B cell (primary cell): ENCODE data around the gene MPP1. TPM values are rescaled to one million over a fixed set of nuclear protein-coding genes. Genes with fewer than 3 reads are reported as not detected.
A peak's percentile ranks its signal among the peaks of the same experiment; 100 is the strongest.

Experiments used
- ATAC-seq: fragments of 200-7000 bp; cut with Tn5 transposase; one replicate; pipeline ENCODE4 v1.10.0; 2021; ENCODE audit warnings: low read depth, mild to moderate bottlenecking, moderate number of reproducible peaks, moderate library complexity
- CTCF ChIA-PET: fragments of 350-600 bp; sonication (Branson Sonifier 250); formaldehyde crosslinking; loops from one replicate; lab custom pipeline; 2021; ENCODE audit warnings: antibody characterized with exemption, inconsistent platforms; lab: Charles Lee
- POLR2A ChIA-PET: fragments of 350-600 bp; sonication (Branson Sonifier 250); formaldehyde crosslinking; loops from one replicate; lab custom pipeline; 2021; ENCODE audit warnings: antibody characterized with exemption; lab: Charles Lee
- DNase-seq: peaks from one replicate; pipeline ENCODE4 v3.0.0; 2013
- H2AFZ ChIP-seq: 2 replicates; pipeline ENCODE4 v1.6.1; 2012; ENCODE audit warnings: mild to moderate bottlenecking, low read depth, low read length; ENCODE audit not compliant: insufficient read depth, poor library complexity, severe bottlenecking
- H3K27ac ChIP-seq, 2 donors: 1 replicate in 1 of 2; 2 replicates in 1 of 2; pipeline ENCODE4 v1.5.1; 2012 to 2013; ENCODE audit warnings: low read length in 2 of 2, mild to moderate bottlenecking in 2 of 2, moderate library complexity in 1 of 2
- H3K27me3 ChIP-seq, 4 experiments: fragments of 200-600 bp in 1 of 4; sonication (generic) in 1 of 4; replicated peaks in 1 of 4; 1 replicate in 2 of 4; 2 replicates in 2 of 4; pipeline versions ENCODE4 v1.6.1 to v1.7.0; 2013 to 2016; ENCODE audit warnings: low read length in 3 of 4, mild to moderate bottlenecking in 2 of 4, mixed read lengths in 1 of 4, moderate library complexity in 1 of 4; ENCODE audit not compliant: insufficient read depth in 4 of 4, control insufficient read depth in 3 of 4; ENCODE audit errors: control extremely low read depth in 1 of 4
- H3K36me3 ChIP-seq, 2 experiments: replicated peaks in 1 of 2; 1 replicate in 1 of 2; 2 replicates in 1 of 2; pipeline versions ENCODE4 v1.6.1 to v1.7.1; 2013; ENCODE audit warnings: low read length in 1 of 2; ENCODE audit not compliant: insufficient read depth in 2 of 2, control insufficient read depth in 1 of 2; ENCODE audit errors: control extremely low read depth in 1 of 2, extremely low read depth in 1 of 2
- H3K4me1 ChIP-seq, 2 donors: fragments of 200-600 bp in 1 of 2; sonication (generic) in 1 of 2; 1 replicate in 1 of 2; 2 replicates in 1 of 2; pipeline versions ENCODE4 v1.5.1 to v1.6.1; 2013 to 2017; ENCODE audit warnings: low read length in 2 of 2; ENCODE audit not compliant: control insufficient read depth in 2 of 2, insufficient read depth in 2 of 2
- H3K4me2 ChIP-seq: replicated peaks from 2 replicates; pipeline ENCODE3; 2012; ENCODE audit warnings: mild to moderate bottlenecking, low read depth, low read length; ENCODE audit not compliant: poor library complexity, severe bottlenecking
- H3K4me3 ChIP-seq, 5 experiments: fragments of 200-600 bp in 1 of 5; sonication (generic) in 1 of 5; 1 replicate in 3 of 5; 2 replicates in 2 of 5; pipeline versions ENCODE4 v1.5.1 to v1.7.0; 2011 to 2016; ENCODE audit warnings: low read length in 4 of 5, mild to moderate bottlenecking in 4 of 5, low read depth in 2 of 5, control low read depth in 1 of 5, moderate library complexity in 1 of 5; ENCODE audit not compliant: insufficient read depth in 1 of 5; ENCODE audit errors: control extremely low read depth in 1 of 5, extremely low read depth in 1 of 5
- H3K79me2 ChIP-seq: fragments of 200-600 bp; sonication (generic); one replicate; pipeline ENCODE4 v1.6.0; 2016; ENCODE audit warnings: low read length; ENCODE audit not compliant: control insufficient read depth, insufficient read depth
- H3K9ac ChIP-seq: fragments of 200-600 bp; sonication (generic); 2 replicates; pipeline ENCODE4 v1.6.1; 2017; ENCODE audit warnings: mild to moderate bottlenecking, low read length, moderate library complexity
- H3K9me3 ChIP-seq, 3 donors: one replicate each; pipeline versions ENCODE4 v1.6.1 to v1.7.1; 2013; ENCODE audit warnings: low read length in 2 of 3; ENCODE audit not compliant: control insufficient read depth in 2 of 3, insufficient read depth in 1 of 3; ENCODE audit errors: control extremely low read depth in 1 of 3
- H4K20me1 ChIP-seq: 2 replicates; pipeline ENCODE4 v1.6.0; 2012; ENCODE audit warnings: mild to moderate bottlenecking, low read length; ENCODE audit not compliant: insufficient read depth, control insufficient read depth, poor library complexity, severe bottlenecking
- H3K27ac Mint-ChIP-seq: one replicate; pipeline ENCODE4 v1.8.0; 2021; ENCODE audit warnings: mixed read lengths
- H3K27me3 Mint-ChIP-seq: one replicate; pipeline ENCODE4 v1.8.0; 2021; ENCODE audit warnings: mixed read lengths
- H3K4me1 Mint-ChIP-seq: one replicate; pipeline ENCODE4 v1.8.0; 2021; ENCODE audit warnings: mixed read lengths
- H3K4me3 Mint-ChIP-seq: one replicate; pipeline ENCODE4 v1.8.0; 2021; ENCODE audit warnings: mixed read lengths
- H3K9me3 Mint-ChIP-seq: one replicate; pipeline ENCODE4 v1.8.0; 2022; ENCODE audit warnings: mixed read lengths; ENCODE audit not compliant: insufficient read depth
- EZH2 ChIP-seq: IDR thresholded peaks from 2 replicates; pipeline ENCODE4 v1.6.1; 2012; ENCODE audit warnings: borderline replicate concordance, low read depth, mild to moderate bottlenecking, moderate library complexity, low read length; ENCODE audit not compliant: insufficient read depth, poor library complexity, severe bottlenecking
- WGBS: methylation state at CpG from one replicate; pipeline ENCODE4 v1.1.5; 2013; ENCODE audit warnings: missing lambda C conversion rate; ENCODE audit not compliant: insufficient coverage; 5-methylcytosine and 5-hydroxymethylcytosine counted together
- intact Hi-C: fragments of 100-400 bp; cut with micrococcal nuclease; formaldehyde crosslinking; loops from one replicate; pipeline ENCODE4 v1.10.0; 2022
- polyA plus RNA-seq: library from polyadenylated mRNA; depleted of rRNA; stranded (reverse); fragments of >200 nt; gene quantifications from 2 replicates; pipeline ENCODE4 v1.2.3, GENCODE V29; 2012
- total RNA-seq, 2 donors: library from RNA; stranded (reverse); fragments of 120-200 nt in 1 of 2; gene quantifications; 1 replicate in 1 of 2; 2 replicates in 1 of 2; pipeline versions ENCODE4 v1.2.3 to v1.2.4, GENCODE V29; 2013 to 2022
- TF ChIP-seq, protein P1 (sequence below): fragments of 200-600 bp; IDR thresholded peaks from one replicate; pipeline ENCODE4 v1.8.0; 2022; ENCODE audit warnings: antibody characterized with exemption, mild to moderate bottlenecking

The MPP1 gene
- total and polyA plus RNA-seq, 2 donors (not counting 1 experiment from before 2014, with no cell fraction given), result 5.0 to 7.7 TPM

DNA sequence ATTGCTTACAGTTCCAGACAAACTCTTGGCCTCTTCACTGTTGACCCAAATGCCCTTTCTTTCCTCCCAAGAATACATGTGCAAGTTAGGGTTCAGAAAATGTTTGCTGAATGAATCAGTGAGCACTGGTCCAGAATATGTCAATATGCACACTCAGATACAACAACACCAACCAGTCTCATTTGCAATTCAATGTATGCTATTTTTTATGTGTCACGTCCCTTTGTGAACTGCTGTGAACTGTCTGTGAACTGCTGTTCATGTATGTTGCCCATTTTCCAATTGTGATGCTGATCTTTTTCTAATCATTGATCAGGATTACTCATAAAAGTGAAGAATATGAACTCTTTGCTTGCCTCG is 72.2 kb downstream of the MPP1 start:
- whole genome bisulfite sequencing, result no CpG with 5 or more reads among the region's 2 CpGs

DNA sequence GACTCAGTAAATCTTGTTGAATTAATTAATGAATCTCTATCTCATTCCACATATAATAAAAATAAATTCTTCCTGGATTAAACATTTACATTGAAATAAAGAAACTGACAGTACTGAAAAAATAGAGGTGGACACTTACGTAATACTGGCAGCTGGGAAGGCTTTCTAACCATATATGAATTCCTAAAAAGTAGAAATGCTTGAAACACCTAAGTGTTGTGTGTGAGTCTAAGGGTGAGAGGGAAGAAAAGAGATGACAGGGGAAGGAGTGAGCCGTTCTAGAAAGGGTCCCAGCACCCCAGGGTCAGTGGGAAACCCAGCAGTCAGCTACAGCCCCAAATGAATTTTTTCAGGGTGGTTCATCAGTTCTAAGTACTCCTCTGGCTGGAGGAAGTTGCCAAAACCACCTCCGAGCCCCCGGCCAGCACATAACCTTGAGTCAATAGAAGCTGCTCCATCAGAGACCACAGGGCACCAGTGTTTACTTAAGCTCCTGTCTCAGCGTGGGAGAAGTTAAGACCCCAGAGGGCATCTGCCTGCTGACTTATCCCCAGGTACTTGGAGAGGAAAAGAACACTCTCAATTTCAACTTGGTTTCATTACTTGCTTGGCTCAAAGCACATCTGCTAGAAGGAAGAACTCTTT is 72.7 kb downstream of the MPP1 start:
- ATAC-seq (no peak), DNase-seq (no peak)
- Histone ChIP-seq H3K4me3 (no peak overlapping the region), H3K4me1 (peaks cover 20 to 36% of the 10 kb centered on the region in 2 donors), H3K9ac (no peak overlapping the region), H3K4me2 (peak overlapping the region; percentile 12), H3K27ac (no peak overlapping the region), H2AFZ (peak overlapping the region; percentile 9), H4K20me1 (no peaks in the 10 kb centered on the region), H3K79me2 (peaks cover 16% of the 10 kb centered on the region), H3K36me3 (no peaks in the 10 kb centered on the region), H3K9me3 (no peaks in the 10 kb centered on the region), H3K27me3 (no peaks in the 10 kb centered on the region)
- no peak for TF ChIP-seq EZH2
- TF ChIP-seq, protein P1, sequence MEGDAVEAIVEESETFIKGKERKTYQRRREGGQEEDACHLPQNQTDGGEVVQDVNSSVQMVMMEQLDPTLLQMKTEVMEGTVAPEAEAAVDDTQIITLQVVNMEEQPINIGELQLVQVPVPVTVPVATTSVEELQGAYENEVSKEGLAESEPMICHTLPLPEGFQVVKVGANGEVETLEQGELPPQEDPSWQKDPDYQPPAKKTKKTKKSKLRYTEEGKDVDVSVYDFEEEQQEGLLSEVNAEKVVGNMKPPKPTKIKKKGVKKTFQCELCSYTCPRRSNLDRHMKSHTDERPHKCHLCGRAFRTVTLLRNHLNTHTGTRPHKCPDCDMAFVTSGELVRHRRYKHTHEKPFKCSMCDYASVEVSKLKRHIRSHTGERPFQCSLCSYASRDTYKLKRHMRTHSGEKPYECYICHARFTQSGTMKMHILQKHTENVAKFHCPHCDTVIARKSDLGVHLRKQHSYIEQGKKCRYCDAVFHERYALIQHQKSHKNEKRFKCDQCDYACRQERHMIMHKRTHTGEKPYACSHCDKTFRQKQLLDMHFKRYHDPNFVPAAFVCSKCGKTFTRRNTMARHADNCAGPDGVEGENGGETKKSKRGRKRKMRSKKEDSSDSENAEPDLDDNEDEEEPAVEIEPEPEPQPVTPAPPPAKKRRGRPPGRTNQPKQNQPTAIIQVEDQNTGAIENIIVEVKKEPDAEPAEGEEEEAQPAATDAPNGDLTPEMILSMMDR, result no peak
- CTCF ChIA-PET, result interaction anchor here (1.7 to 1.8 kb wide), 2 partner anchors 16 kb away, joined by 5 to 8 read pairs; no protein-coding TSS in a partner anchor
- H3K4me3 Mint-ChIP-seq, result peak overlapping the region; percentile 65
- H3K4me1 Mint-ChIP-seq, result peaks cover 58% of the 10 kb centered on the region
- POLR2A ChIA-PET, result no interaction called here
- H3K9me3 Mint-ChIP-seq, result no peaks in the 10 kb centered on the region
- intact Hi-C loops, result no loop called here
- no peak overlapping the region for H3K27ac Mint-ChIP-seq
- H3K27me3 Mint-ChIP-seq, result no peaks in the 10 kb centered on the region
- WGBS, result 18% methylated on average over 4 of the region's 5 CpGs

More for the DNA sequence above, 72.2 kb downstream of the MPP1 start:
- H3K27me3 ChIP-seq, result no peaks in the 10 kb centered on the region
- H3K9me3 Mint-ChIP-seq, result no peaks in the 10 kb centered on the region
- ATAC-seq (no peak), DNase-seq (no peak)
- H3K4me3 Mint-ChIP-seq, result peak overlapping the region; percentile 65
- intact Hi-C loops, result no loop called here
- H3K79me2 ChIP-seq, result peaks cover 18% of the 10 kb centered on the region
- ChIA-PET POLR2A (no interaction called here), CTCF (interaction anchor here (1.0 to 1.7 kb wide), 2 partner anchors 15 to 17 kb away, joined by 4 to 5 read pairs; no protein-coding TSS in a partner anchor)
- TF ChIP-seq, protein P1, result no peak
- TF ChIP-seq EZH2, result no peak
- H4K20me1 ChIP-seq, result no peaks in the 10 kb centered on the region
- H2AFZ ChIP-seq, result peak overlapping the region; percentile 9
- H3K4me1 ChIP-seq, result peaks cover 20 to 36% of the 10 kb centered on the region in 2 donors
- peaks cover 58% of the 10 kb centered on the region for H3K4me1 Mint-ChIP-seq
- H3K9ac ChIP-seq, result no peak overlapping the region
- no peak overlapping the region for H3K27ac ChIP-seq
- H3K27ac Mint-ChIP-seq, result no peak overlapping the region
- no peak overlapping the region for H3K4me3 ChIP-seq
- H3K27me3 Mint-ChIP-seq, result no peaks in the 10 kb centered on the region
- no peaks in the 10 kb centered on the region for H3K9me3 ChIP-seq
- peak overlapping the region; percentile 12 for H3K4me2 ChIP-seq
- H3K36me3 ChIP-seq, result no peaks in the 10 kb centered on the region
